Measurements from ENCODE around the gene ZNF496. TPM values are rescaled to one million over a fixed set of nuclear protein-coding genes. Genes with fewer than 3 reads are reported as not detected.

Gene ZNF496
- total RNA-seq, 1 experiment from 2014 or later, result 37.6 TPM

- Histone ChIP-seq H3K9me3 (ENCODE audit: insufficient read depth, low read depth) (no peaks in the 10 kb centered on the region), H3K4me1 (replicated peaks; ENCODE audit: insufficient read depth) (no peaks in the 10 kb centered on the region), H3K27me3 (ENCODE audit: insufficient read depth, low read depth) (no peaks in the 10 kb centered on the region), H3K27ac (no peak overlapping the region), H4K20me1 (ENCODE audit: insufficient read depth) (no peaks in the 10 kb centered on the region), H3K36me3 (ENCODE audit: low read depth) (no peaks in the 10 kb centered on the region), H3F3A (ENCODE audit: insufficient read depth, low read depth) (no peaks in the 10 kb centered on the region), H3K4me2 (no peak overlapping the region), H3K79me2 (ENCODE audit: low read depth) (no peaks in the 10 kb centered on the region), H3K9me2 (ENCODE audit: insufficient read depth) (no peaks in the 10 kb centered on the region), H3K4me3 (no peak overlapping the region), H2AFZ (no peak overlapping the region)
- ChIA-PET CTCF (no interaction called here), POLR2A (ENCODE audit: unreplicated experiment) (no interaction called here)
- no peak for DNase-seq
- intact Hi-C loops (cut with micrococcal nuclease; ENCODE audit: unreplicated experiment), result no loop called here
- no TSS peak for BruUV-seq (replicated peaks)
- TF ChIP-seq EZH2 (IDR thresholded peaks at IDR 0.05; ENCODE audit: low read depth) (no peak), CTCF (conservative IDR thresholded peaks at IDR 0.05) (no peak)
Observed at GRCh38 chr1:247295274-247295684, 36.4 kb downstream of the ZNF496 start.

- no peaks in the 10 kb centered on the region for H3K9me3 ChIP-seq (ENCODE audit: insufficient read depth, low read depth)
- H4K20me1 ChIP-seq (ENCODE audit: insufficient read depth), result no peaks in the 10 kb centered on the region
- TF ChIP-seq EZH2 (IDR thresholded peaks at IDR 0.05; ENCODE audit: low read depth) (no peak), CTCF (conservative IDR thresholded peaks at IDR 0.05) (no peak)
- no peaks in the 10 kb centered on the region for H3K36me3 ChIP-seq (ENCODE audit: low read depth)
- no TSS peak for BruUV-seq (replicated peaks)
- DNase-seq, result no peak
- no peaks in the 10 kb centered on the region for H3F3A ChIP-seq (ENCODE audit: insufficient read depth, low read depth)
- no peak overlapping the region for H3K4me2 ChIP-seq
- POLR2A ChIA-PET (ENCODE audit: unreplicated experiment), result no interaction called here
- H3K27me3 ChIP-seq (ENCODE audit: insufficient read depth, low read depth), result no peaks in the 10 kb centered on the region
- no peaks in the 10 kb centered on the region for H3K79me2 ChIP-seq (ENCODE audit: low read depth)
- H2AFZ ChIP-seq, result no peak overlapping the region
- H3K27ac ChIP-seq, result no peak overlapping the region
- CTCF ChIA-PET, result no interaction called here
- intact Hi-C loops (cut with micrococcal nuclease; ENCODE audit: unreplicated experiment), result no loop called here
- no peak overlapping the region for H3K4me3 ChIP-seq
- H3K9me2 ChIP-seq (ENCODE audit: insufficient read depth), result no peaks in the 10 kb centered on the region
- no peaks in the 10 kb centered on the region for H3K4me1 ChIP-seq (replicated peaks; ENCODE audit: insufficient read depth)
Observed at GRCh38 chr1:247294282-247294681, 37.4 kb downstream of the ZNF496 start.

- Histone ChIP-seq H3F3A (ENCODE audit: insufficient read depth, low read depth) (no peaks in the 10 kb centered on the region), H3K9me2 (ENCODE audit: insufficient read depth) (no peaks in the 10 kb centered on the region), H4K20me1 (ENCODE audit: insufficient read depth) (no peaks in the 10 kb centered on the region), H3K36me3 (ENCODE audit: low read depth) (no peaks in the 10 kb centered on the region), H3K9me3 (ENCODE audit: insufficient read depth, low read depth) (no peaks in the 10 kb centered on the region), H3K4me2 (no peak overlapping the region), H2AFZ (no peak overlapping the region), H3K4me1 (replicated peaks; ENCODE audit: insufficient read depth) (no peaks in the 10 kb centered on the region), H3K79me2 (ENCODE audit: low read depth) (no peaks in the 10 kb centered on the region), H3K27ac (no peak overlapping the region), H3K4me3 (no peak overlapping the region), H3K27me3 (ENCODE audit: insufficient read depth, low read depth) (no peaks in the 10 kb centered on the region)
- DNase-seq, result no peak
- ChIA-PET POLR2A (ENCODE audit: unreplicated experiment) (no interaction called here), CTCF (no interaction called here)
- BruUV-seq (replicated peaks), result no TSS peak
- no peak for TF ChIP-seq EZH2 (IDR thresholded peaks at IDR 0.05; ENCODE audit: low read depth)
- no peak for TF ChIP-seq CTCF (conservative IDR thresholded peaks at IDR 0.05)
- intact Hi-C loops (cut with micrococcal nuclease; ENCODE audit: unreplicated experiment), result no loop called here
Observed at GRCh38 chr1:247293047-247293446, 38.6 kb downstream of the ZNF496 start.
